ENCODE data around the gene BCKDHB.

The BCKDHB gene

DNA sequence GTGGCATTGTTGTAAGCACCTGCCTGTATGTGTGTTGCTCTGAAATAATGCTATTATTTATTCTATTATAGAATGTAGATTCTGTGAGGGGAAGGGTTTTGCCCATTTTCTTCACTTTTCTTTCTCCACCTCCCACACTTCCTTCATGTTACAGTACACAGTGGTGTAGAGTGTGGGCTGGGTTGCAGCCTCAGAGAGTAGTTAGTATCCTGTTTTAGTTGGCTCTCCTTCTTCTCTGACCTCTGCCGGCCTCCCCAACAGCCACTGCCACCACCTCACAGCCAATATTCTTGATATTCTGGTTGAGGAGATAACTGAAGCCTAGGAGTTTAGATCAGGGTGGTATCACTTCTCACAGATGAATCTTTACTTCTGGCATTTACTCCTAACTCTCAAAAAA, 143.4 kb downstream of the BCKDHB start:
- no peak overlapping the region for H3K27ac ChIP-seq
- no peaks in the 10 kb centered on the region for H3K4me1 ChIP-seq (ENCODE audit: low read depth, poor library complexity, severe bottlenecking)

DNA sequence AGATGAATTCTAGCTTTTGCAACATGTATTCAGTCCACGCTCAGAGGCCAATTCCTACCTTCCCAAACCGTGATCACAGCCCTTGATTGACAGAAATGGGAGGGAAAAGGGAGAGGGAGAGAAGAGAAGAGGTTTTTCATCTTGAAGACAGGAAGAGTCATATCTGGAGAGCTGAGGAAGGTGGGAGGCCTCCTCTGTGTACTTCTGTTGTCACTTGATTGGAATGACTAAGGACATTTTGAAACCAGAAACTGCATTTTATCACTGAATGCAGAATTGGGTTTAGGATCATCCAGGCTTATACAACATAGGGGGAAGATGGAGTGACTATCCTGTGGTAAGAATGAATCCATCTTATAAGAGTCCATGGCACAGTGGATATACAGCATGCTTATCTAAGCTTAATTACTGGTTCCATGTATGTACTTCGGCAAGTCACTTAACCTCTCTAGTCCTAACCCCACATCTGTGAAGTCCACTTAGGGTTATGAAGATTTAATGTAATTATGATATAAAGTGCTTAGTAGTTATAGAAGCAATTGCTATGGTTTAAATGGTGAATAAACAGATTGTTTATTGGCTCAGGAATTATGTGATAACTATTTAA, 144.0 kb downstream of the BCKDHB start:
- no peak overlapping the region for H3K27ac ChIP-seq
- no peak overlapping the region for H3K4me3 ChIP-seq (IDR thresholded peaks at IDR 0.05; ENCODE audit: insufficient read depth, low read depth, low read length)
- no peaks in the 10 kb centered on the region for H3K79me2 ChIP-seq (ENCODE audit: insufficient read depth, low read depth)
- TF ChIP-seq, protein P1, sequence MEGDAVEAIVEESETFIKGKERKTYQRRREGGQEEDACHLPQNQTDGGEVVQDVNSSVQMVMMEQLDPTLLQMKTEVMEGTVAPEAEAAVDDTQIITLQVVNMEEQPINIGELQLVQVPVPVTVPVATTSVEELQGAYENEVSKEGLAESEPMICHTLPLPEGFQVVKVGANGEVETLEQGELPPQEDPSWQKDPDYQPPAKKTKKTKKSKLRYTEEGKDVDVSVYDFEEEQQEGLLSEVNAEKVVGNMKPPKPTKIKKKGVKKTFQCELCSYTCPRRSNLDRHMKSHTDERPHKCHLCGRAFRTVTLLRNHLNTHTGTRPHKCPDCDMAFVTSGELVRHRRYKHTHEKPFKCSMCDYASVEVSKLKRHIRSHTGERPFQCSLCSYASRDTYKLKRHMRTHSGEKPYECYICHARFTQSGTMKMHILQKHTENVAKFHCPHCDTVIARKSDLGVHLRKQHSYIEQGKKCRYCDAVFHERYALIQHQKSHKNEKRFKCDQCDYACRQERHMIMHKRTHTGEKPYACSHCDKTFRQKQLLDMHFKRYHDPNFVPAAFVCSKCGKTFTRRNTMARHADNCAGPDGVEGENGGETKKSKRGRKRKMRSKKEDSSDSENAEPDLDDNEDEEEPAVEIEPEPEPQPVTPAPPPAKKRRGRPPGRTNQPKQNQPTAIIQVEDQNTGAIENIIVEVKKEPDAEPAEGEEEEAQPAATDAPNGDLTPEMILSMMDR (conservative IDR thresholded peaks at IDR 0.05; ENCODE audit: low read depth, low read length), result no peak
- H3K4me2 ChIP-seq, result no peak overlapping the region
- no peaks in the 10 kb centered on the region for H4K20me1 ChIP-seq (ENCODE audit: insufficient read depth)
- H3K27me3 ChIP-seq (ENCODE audit: insufficient read depth, low read depth), result no peaks in the 10 kb centered on the region
- H2AFZ ChIP-seq (ENCODE audit: low read depth), result no peak overlapping the region
- no peak overlapping the region for H3K9ac ChIP-seq
- no peaks in the 10 kb centered on the region for H3K4me1 ChIP-seq (ENCODE audit: low read depth, poor library complexity, severe bottlenecking)
- no peaks in the 10 kb centered on the region for H3K36me3 ChIP-seq (ENCODE audit: insufficient read depth)

More for the DNA sequence above, 143.4 kb downstream of the BCKDHB start:
- no peaks in the 10 kb centered on the region for H3K79me2 ChIP-seq (ENCODE audit: insufficient read depth, low read depth)
- no peak overlapping the region for H2AFZ ChIP-seq (ENCODE audit: low read depth)
- no peak overlapping the region for H3K4me2 ChIP-seq
- H3K27me3 ChIP-seq (ENCODE audit: insufficient read depth, low read depth), result no peaks in the 10 kb centered on the region
- TF ChIP-seq, protein P1 (conservative IDR thresholded peaks at IDR 0.05; ENCODE audit: low read depth, low read length), result no peak
- H4K20me1 ChIP-seq (ENCODE audit: insufficient read depth), result no peaks in the 10 kb centered on the region
- no peak overlapping the region for H3K4me3 ChIP-seq (IDR thresholded peaks at IDR 0.05; ENCODE audit: insufficient read depth, low read depth, low read length)
- H3K36me3 ChIP-seq (ENCODE audit: insufficient read depth), result no peaks in the 10 kb centered on the region
- no peak overlapping the region for H3K9ac ChIP-seq

DNA sequence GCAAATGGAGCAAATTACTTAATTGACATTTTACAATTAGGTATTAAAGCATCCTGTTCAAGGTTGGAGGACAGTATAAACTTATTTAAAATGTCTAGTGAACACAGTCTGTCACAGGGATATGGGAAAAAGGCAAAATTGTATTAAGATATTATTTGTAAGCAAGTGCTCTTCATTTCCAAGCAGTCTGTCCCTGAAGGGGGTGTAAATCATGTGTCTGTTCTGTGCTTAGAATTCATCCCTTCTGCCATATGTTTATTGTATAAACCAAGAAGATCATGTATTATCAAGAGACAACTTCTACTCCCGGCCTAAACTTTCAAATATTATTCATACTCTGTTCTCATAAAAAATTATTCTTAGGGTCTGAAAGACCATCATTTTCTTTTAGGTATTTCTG, 144.8 kb downstream of the BCKDHB start:
- Histone ChIP-seq H3K27me3 (ENCODE audit: insufficient read depth, low read depth) (no peaks in the 10 kb centered on the region), H4K20me1 (ENCODE audit: insufficient read depth) (no peaks in the 10 kb centered on the region), H3K4me2 (no peak overlapping the region), H3K9ac (no peak overlapping the region), H3K36me3 (ENCODE audit: insufficient read depth) (no peaks in the 10 kb centered on the region), H3K4me1 (ENCODE audit: low read depth, poor library complexity, severe bottlenecking) (no peaks in the 10 kb centered on the region), H2AFZ (ENCODE audit: low read depth) (no peak overlapping the region), H3K4me3 (IDR thresholded peaks at IDR 0.05; ENCODE audit: insufficient read depth, low read depth, low read length) (no peak overlapping the region), H3K27ac (no peak overlapping the region), H3K79me2 (ENCODE audit: insufficient read depth, low read depth) (no peaks in the 10 kb centered on the region)
- TF ChIP-seq, protein P1 (conservative IDR thresholded peaks at IDR 0.05; ENCODE audit: low read depth, low read length), result no peak

DNA sequence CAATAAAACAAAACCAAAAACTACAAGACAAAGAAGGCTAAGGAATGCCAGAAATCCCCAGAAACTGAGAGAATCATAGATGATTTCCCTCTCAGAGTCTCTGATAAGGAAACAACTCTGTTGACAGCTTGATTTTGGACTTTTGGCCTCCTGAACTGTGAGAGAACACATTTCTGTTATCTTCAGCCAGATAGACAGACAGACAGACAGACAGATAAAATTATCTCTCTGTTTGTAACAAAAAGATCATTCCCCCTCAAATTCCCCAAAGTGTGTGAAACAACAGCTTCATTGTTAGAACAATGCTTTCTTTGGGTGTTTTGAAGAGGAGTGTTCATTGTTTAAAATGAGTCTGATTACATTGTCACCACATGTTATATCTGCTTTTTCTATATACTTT, 148.2 kb downstream of the BCKDHB start:
- Histone ChIP-seq H3K4me3 (IDR thresholded peaks at IDR 0.05; ENCODE audit: insufficient read depth, low read depth, low read length) (no peak overlapping the region), H3K4me2 (no peak overlapping the region), H2AFZ (ENCODE audit: low read depth) (no peak overlapping the region), H3K9ac (no peak overlapping the region), H3K27me3 (ENCODE audit: insufficient read depth, low read depth) (no peaks in the 10 kb centered on the region), H4K20me1 (ENCODE audit: insufficient read depth) (no peaks in the 10 kb centered on the region), H3K27ac (no peak overlapping the region), H3K79me2 (ENCODE audit: insufficient read depth, low read depth) (no peaks in the 10 kb centered on the region), H3K36me3 (ENCODE audit: insufficient read depth) (no peaks in the 10 kb centered on the region), H3K4me1 (ENCODE audit: low read depth, poor library complexity, severe bottlenecking) (no peaks in the 10 kb centered on the region)
- TF ChIP-seq, protein P1 (conservative IDR thresholded peaks at IDR 0.05; ENCODE audit: low read depth, low read length), result no peak
